GM18520 (cell line): ENCODE measurements around the gene CORO7.
"Not testable (repeated sequence)": the region's sequence is repeated elsewhere in the genome, so short reads cannot be mapped to it uniquely, and the experiment has no call there.

Experiments used
- ATAC-seq: cut with Tn5 transposase; IDR thresholded peaks from one replicate; pipeline ENCODE4 v1.9.1; 2021; ENCODE audit not compliant: unreplicated experiment

CORO7 gene

DNA sequence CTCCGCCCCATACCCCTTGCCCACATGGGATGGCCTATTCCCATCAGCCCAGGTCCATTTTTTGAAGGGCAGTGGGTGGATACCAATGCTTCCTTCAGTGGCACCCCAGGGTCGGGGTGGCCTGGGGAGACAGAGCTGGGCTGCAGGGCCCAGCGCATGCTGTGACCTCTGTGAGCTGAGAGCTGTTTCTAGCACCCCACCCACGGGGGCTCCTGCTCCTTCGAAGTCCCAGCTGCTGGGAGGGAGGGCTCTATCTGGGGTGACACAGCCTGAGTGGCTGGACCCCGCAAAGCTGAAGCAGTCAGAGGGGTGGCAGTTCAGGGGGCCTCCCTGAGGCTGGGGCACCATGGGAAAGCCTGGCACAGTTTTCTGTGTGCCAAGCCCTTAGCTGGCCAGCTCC is 76.0 kb downstream of the CORO7 start:
- no peak for ATAC-seq

DNA sequence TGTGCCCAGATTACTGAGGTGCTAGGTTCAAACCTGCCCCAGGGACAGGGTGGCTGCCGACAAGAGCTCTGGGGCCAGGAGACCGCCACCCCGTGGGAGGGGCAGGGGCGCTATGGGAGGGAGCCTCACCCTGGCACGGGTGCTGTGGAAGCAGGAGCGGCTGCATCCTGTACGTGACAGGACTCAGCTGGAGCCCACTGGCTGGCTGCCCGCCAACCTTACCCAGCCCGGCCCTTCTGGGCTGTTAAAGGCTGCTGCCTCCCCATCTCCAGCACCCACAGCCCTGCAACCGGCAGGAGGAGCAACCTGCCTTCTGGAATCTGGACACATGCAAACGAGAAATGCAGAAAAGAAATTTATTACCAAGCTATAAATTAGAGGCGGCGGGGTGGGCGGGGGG is 76.5 kb downstream of the CORO7 start:
- no peak for ATAC-seq

DNA sequence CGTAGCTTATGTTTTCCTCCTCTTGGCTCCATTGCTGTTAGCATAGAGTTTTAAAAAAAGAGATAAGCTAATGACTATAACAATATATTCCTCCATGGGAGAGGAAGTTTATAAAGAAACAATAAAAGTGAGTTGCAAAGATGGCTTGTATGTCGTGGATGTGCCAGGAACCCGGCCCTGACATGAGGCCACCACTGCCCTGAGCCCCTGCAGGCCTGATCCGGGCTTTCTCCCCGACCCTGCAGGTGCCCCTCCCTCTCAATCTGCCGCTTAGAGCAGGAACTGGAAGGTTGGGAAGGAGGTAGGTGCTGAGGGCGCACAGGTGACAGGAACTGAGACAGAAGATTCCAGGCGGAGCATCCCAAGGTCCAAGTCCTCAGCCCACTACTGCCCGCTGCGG is 76.9 kb downstream of the CORO7 start:
- ATAC-seq: no peak

DNA sequence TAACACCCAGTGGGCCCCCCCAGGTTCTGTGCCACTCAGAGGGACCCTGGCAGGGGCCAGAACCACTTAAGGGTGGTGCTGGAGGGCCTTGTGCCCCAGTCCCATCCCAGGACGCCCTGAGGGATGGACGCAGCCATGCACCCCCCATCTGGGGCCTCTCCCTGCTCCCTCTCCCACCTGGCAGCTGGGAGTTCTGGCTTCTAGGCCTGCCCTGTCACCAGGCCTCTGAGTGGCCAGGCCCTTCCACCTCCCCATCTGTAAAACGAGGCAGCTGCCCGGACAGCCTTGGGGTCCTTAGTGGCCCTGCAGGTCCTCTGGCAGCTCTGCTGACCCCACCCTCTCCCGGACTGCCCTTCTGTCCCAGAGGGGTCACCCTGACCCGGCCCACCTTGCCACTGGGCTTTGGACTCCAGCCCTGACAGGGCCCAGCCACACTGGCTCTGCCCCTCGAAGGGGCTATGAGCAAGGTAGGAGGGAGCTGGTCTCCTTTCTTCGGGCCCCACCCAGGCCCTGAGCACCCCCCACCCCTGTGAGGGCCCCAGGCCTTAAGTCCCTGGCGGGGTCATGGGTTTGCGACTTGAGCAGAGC is 77.6 kb downstream of the CORO7 start:
- no peak for ATAC-seq

DNA sequence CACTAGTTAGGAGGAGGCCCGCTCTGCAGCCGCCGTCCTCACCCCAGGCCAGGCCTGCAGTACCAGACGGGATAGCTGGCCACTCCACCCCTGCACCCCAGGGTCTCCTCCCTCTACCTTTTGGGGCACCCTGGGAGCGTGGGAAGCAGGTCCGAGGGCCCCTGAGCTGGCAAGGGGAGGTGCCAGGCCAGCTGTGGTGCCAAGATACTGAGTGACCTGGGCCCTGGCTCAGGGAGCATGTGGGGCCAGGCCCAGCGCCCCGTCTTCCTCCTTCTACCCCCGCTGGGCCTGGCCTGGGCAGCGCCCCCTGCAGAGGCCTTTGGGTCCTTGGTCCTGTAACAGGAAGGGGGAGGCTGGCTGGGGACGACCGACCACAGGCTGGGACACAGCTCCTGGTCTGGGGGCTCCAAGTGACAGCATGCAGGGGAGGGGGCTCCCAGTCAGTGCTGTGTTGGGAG is 78.2 kb downstream of the CORO7 start:
- ATAC-seq: no peak

DNA sequence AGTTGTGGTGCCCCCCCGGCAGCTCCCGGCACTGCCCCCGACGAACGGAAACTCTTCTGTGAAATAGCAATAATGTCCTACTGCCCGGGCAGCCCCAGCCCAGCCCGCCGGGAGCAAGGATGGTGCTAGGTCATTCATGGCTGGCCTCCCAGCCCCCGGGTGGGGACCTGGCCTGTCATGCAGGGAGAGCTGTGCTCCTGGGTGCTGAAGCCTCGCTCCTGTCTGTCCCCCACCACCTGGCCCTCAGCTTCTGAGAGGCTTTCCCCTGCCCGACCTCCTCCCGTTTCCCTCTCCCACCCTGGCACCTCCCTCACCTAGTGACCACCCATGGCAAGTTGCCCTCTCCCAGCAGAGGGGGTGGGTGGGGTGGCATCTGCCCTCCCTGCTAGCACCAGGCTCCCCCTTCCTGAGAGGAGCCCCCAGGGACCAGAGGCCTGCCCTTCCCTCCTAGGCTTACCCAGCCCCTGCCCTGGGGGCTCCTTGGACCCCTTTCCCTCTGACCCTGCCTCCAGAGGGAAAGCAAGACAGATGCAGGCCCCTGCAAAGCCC is 78.8 kb downstream of the CORO7 start:
- no peak for ATAC-seq

DNA sequence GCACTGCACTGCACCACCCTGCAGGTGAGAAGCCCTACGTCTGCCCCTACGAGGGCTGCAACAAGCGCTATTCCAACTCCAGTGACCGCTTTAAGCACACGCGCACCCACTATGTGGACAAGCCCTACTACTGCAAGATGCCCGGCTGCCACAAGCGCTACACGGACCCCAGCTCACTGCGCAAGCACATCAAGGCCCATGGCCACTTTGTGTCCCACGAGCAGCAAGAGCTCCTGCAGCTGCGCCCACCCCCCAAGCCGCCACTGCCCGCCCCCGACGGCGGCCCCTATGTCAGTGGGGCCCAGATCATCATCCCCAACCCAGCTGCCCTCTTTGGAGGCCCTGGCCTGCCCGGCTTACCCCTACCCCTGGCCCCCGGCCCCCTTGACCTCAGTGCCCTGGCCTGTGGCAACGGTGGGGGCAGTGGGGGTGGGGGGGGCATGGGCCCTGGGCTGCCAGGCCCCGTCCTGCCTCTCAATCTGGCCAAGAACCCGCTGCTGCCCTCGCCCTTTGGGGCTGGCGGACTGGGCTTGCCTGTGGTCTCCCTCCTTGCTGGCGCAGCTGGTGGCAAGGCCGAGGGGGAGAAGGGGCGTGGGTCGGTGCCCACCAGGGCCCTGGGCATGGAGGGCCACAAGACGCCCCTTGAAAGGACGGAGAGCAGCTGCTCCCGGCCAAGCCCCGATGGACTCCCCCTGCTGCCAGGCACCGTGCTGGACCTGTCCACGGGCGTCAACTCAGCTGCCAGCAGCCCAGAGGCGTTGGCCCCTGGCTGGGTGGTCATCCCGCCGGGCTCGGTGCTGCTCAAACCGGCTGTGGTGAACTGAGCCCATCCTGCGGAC is 79.5 kb downstream of the CORO7 start:
- no peak for ATAC-seq

DNA sequence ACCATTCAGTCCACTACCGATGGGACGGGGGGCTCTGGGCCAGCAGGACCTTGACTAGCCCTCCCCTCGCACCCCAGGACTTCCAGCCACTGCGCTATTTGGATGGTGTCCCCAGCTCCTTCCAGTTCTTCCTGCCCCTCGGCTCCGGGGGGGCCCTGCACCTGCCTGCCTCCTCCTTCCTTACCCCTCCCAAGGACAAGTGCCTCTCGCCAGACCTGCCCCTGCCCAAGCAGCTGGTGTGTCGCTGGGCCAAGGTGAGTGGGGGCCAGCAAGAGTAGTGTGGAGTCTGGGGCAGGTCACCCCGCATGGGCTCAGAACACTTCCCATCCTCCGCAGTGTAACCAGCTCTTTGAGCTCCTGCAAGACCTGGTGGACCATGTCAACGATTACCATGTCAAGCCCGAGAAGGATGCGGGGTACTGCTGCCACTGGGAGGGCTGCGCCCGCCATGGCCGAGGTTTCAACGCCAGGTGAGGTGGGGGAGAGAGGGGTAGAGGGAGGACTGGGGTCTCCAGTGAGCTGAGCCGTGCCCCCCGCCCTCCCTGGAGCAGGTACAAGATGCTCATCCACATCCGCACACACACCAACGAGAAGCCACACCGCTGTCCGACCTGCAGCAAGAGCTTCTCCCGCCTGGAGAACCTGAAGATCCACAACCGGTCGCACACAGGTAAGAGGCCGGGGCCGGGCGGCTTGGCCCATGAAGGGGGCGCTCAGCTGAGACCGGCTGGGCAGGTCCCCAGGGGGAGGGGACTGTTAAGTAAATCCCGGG is 81.5 kb downstream of the CORO7 start:
- ATAC-seq: no peak

DNA sequence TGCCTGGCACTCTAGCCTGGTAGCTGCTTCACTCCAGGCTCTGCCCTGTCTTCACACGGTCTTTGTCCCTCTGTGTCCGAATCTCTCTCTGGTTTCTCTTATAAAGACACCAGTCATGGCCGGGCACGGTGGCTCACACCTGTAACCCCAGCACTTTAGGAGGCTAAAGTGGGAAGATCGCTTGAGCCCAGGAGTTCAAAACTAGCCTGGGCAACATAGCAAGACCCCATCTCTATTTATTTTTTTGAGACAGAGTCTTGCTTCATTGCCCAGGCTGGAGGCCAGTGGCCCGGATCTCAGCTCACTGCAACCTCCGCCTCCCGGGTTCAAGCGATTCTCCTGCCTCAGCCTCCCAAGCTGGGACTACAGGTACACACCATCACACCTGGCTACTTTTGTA is 82.7 kb downstream of the CORO7 start:
- not testable (repeated sequence) for ATAC-seq

DNA sequence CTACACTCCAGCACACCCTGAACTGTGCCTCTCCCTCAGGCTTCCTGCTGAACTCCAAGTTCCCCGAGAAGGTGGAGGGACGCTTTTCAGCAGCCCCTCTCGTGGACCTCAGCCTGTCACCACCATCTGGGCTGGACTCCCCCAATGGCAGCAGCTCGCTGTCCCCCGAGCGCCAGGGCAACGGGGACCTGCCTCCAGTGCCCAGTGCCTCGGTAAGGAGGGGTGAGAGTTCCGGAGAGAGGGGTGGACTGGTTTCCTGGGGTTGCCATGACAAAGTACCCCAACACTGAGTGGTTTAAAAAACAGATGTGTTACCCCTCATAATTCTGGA is 83.1 kb downstream of the CORO7 start:
- ATAC-seq: no peak

DNA sequence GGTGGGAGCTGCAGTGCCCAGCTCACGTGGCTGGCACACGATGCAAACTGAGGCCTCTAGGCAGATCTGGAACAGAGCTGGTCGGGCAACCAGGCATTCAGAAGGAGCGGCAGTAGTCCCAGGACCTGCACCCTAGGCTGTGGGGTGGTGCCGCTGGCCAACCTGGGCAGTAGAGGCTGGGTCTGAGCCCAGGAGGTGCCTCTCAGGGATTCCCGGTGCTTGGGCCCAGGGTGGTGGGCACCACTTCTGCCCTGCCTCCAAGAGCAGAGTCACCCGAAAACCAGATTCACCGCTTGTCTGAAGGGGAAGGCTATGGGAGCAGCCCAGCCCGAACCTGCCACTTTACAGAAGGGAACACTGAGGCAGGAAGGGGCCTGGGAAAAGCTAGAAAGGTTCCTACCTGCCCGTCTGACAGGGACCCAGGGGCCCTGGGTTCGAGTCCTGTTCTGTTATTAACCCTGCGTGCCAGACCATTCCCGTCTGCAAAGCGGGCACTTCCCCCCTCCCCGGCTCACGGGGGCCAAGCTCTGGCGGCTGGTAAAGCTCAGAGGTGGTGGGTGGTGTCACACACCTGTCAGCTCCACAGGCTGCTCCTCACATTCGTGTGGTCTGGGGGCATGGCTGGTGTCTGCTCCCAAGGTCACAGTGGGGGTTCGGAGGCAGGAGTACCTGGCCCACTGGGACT is 83.6 kb downstream of the CORO7 start:
- ATAC-seq: no peak

DNA sequence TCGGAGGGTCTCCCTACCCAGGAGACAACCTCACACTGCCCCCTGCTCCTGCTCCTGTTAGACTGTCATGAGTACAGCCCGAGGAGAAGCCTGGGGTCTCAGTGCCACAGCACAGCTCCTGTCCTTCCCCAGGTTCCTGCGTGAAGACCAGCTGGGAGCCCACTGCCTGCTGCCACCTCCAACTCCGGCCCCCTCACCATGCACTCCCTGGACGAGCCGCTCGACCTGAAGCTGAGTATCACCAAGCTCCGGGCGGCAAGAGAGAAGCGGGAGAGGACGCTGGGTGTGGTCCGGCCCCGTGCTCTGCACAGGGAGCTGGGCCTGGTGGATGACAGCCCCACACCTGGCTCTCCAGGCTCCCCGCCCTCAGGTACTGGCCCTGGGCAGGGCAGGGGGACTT is 84.3 kb downstream of the CORO7 start:
- ATAC-seq: no peak

DNA sequence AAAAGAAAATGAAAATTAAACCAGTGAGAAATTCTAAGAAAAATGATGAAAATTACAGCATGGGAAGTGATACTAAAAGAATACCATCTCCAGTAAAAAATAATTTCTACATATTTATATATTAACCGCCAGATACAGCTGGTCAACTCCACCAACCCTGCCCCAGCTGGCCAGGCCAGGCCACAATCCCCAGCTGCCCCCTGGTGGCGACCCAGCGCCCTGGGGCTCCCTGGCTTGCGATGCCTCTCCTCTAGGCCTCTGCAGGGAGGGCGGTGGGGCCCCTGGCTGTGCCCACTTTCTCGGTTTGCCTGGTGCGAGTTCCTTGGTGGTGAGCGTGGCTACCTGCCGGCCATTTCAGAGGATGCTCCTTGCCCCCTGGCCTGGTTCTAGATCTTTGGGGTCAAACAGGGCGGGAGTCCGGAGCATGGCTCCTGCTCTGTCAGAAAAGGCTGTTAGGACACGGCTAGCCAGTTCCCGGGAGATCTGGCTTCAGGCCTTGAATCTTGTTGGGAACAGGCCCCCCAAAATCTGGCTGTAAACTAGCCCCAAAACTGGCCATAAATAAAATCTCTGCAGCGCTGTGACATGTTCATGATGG is 86.0 kb downstream of the CORO7 start:
- no peak for ATAC-seq

DNA sequence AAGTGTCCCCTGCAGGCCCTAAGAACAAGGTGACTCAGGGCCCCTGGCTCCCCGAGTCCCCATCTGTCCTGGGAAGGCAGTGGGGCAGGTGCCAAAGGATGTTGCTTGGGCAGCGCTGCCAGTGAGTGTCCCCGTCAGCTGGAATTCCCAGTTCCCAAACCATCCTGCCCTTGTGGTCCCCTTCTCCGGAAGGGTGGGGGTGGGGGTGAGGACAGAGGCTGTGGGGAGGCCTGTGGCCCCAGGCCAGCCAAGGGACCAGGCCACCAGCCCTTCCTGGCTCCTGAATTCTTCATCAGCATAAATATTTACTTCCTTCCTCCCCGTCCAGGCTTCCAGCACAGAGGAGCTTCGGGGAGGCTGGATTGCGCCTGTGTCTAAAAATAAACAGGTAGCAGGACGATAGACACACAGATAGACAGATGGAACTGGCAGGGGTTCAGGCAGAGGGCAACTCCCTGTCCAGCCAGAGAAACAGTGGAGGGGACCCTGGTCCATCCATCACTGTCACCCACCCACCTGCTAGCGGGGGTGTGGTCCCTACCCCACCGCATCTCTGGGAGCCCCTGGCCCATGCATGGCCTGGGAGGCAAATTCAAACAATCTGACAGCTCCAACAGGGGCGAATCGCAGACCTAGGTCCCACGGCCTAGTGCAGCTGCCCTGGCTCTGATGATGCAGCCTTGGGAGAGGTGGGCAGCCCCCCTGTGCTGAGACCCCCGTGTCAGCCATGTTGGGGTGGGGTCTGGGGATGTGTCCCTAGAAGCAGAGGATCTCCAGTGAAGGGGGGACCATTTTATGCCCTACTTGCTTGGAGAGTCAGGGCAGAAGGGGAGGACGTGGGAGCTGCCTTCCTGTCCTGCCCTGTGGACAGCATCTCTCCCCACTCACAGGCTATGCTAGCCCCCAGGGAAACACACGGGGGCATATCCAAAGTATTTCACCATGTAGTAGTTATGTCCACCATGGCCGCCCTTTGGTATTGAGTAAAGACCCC is 87.3 kb downstream of the CORO7 start:
- ATAC-seq: no peak

DNA sequence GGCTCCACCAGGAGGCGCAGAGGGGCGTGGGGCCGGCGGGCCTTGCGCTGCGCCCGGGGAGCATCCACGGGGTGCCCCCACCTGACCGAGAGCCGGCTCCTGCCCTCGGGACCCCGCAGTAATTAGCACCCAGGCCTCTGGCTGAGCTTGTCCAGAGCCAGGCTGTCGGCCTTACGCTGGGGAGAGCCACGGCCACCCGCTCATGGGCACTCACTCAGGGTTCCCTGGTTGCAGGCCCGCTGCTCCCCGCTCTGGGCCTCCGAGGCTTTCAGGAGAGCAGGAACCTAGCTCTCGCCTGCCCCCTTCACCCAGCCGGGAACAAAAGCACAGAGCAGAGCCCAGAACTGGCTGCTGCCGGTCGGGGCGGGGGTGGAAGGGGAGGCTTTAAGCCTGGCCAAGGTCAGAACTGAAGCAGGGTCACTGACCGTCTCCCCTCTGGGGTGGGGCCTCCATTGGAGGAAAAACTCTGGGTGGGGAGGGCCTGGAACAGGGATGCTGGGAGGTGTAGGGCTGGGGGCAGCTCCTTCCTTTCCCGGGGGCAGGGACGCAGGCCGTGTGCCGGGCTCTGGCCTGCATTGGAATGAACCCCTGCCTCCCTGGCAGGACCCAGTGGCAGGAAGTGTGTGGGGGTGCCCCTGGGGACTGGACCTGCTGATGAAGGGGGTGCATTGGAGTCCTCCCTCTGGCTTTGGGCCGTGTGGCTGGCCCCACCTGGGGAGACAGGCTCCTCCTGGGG is 88.2 kb downstream of the CORO7 start:
- no peak for ATAC-seq

DNA sequence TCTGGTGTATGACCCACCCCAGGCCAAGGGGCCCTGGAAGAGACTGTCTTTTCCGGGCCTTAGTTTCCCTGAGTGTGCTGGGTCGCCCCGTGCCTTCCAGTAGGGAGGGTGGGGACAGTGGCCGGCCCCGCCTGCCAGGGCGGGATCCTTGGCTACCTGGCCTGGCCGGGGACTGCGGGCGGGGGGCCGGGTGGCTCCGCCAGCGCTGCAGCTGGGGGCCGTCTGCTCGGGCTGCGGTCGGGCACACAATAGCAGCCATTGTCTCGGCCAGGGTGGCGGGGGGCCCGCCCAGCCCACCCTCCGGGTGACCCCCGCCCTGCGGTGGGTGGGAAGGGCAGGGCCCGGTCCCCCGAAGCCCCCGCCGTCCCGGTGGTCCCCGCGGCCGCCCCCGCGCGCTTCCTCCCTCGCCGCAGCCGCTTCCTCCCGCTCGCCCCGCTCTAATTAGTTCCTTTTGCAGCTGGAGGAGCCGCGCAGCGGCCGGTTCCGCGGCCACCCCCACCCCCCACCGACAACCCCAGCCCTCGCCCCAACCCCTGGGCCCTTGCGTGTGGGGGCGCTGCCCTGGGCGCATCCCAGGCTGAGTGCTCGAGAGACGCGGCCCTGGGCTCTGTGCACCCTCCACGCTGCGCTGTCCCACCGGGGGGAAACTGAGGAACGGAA is 88.9 kb downstream of the CORO7 start:
- no peak for ATAC-seq

DNA sequence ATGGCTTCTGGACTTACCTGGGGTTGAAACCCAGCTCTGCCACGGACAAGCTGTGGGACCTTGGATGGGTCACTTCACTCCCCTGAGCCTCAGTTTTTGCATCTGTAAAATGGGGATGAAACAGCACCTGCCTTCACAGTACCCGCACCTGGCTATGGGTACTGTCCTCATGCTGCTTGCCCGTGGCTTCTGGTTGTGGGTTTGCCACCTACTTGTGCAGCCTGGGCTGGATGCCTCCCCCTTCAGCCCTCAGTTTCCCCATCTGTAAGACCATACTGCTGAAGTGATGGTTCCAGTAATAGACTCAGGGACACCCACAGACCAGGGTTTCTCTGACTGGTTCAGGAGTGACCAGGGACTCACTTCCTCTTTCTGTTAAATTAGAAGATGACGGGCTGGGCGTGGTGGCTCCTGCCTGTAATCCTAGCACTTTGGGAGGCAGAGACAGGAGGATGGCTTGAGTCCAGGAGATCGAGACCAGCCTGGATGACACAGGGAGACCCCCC is 91.1 kb downstream of the CORO7 start:
- ATAC-seq: no peak
